RPMI8226 (cell line): ENCODE measurements around the gene EIF3L.

ENCODE experiments used
- DNase-seq: peaks from one replicate; pipeline ENCODE4 v3.0.0-alpha.2; 2015

EIF3L gene

DNA sequence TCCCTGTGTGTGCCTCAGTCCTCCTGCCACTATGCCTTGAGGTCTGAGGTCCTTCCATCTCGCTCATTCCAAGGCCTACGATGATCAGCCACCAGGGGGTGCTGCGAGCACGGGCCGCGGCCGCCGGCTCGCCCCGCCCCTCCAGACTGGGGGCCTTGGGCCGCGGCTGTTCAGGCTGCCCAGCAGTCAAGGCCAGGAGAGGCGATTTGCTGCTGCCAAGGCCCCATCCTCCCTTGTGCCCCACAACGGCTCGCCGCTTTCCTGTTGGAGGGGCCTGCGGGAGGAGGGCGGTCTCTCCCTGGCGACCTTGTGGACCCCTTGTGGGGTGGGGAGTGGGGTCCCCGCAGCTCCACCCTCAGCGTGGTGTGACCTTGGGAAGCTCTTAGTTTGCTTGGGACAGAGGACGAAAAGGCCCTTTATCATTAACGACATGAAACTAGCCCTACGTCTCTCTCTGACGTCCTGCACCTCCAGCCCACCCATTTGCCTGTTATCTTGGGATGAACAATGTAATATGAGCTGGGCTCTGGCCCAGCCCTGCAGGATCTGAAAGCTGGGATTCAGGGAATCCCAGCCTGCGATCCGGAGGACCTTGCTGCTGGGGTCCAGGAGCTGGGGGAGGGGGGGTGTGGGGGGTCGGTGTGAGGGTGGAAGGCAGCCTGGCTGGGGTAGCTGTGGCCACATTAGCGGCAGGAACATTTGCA, 31.4 kb upstream of the EIF3L start:
- DNase-seq = peak; percentile 86

DNA sequence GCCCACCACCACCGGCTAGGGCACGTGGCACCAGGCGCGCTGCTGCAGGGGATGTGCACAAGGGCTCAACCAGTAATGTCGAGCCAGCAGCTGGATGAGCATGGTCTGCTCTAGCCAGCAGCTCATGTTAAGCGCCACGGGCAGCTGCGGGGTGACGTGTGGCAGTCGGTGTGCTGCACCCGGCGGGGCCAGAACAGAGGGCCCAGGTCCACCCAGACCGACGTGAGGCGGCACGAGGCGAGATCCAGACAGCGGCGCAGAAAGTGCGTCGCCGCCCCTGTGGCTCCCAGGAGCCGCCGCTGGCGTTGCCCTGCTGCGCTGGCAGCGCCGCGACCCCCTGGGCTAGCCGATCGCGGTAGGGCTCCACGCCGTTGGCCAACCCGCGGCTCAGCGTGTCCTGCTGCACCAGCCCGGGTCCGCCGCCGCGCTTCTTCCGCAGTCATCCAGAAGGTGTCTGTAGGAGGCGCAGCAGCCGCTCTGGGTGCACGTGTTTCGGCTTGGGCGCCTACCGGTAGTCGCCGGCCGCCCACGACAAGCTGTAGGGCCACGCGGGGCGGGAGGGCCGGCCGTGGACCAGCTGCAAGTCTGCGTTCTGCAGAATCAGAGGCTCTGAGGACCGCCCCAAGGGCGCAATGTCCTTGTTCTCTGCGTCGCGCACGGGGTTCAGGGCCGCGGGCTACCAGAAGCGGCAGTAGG, 30.7 kb upstream of the EIF3L start:
- DNase-seq = peak; percentile 80

DNA sequence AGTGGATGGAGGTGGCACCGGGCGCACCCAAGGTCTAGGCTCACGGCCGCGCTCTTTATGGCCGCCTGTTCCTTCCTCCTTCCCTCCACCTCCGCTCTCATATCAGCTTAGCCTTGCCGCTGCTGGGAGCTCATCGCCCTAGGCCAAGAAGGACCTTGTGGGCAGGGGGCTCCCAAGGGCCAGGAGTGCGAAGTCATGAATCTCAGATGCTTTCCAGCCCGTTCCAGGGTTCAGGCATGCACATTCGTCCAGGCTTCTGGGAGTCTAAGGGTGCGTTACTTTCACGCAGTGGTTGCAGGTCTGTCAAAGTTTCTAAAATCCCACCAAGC, 30.1 kb upstream of the EIF3L start:
- DNase-seq = no peak

DNA sequence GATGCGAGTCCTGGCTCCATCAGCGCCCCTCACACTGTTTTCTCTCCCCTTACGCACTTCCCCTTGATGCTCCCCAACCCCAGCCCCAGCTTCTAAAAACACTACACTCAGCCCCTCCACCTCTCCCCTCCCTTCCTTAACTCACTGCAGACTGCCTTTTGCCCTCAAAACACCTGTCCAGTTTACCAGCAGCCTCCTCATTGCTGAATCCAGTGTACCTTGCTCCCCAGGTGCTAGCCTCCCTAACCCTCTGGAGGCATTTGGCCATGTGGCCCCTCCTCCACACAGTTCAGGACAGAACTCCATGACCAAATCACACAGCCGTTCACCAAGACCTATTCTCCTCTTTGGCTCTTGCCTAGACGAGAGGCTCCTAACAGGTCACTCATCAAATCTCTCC, 28.9 kb upstream of the EIF3L start:
- DNase-seq = no peak

DNA sequence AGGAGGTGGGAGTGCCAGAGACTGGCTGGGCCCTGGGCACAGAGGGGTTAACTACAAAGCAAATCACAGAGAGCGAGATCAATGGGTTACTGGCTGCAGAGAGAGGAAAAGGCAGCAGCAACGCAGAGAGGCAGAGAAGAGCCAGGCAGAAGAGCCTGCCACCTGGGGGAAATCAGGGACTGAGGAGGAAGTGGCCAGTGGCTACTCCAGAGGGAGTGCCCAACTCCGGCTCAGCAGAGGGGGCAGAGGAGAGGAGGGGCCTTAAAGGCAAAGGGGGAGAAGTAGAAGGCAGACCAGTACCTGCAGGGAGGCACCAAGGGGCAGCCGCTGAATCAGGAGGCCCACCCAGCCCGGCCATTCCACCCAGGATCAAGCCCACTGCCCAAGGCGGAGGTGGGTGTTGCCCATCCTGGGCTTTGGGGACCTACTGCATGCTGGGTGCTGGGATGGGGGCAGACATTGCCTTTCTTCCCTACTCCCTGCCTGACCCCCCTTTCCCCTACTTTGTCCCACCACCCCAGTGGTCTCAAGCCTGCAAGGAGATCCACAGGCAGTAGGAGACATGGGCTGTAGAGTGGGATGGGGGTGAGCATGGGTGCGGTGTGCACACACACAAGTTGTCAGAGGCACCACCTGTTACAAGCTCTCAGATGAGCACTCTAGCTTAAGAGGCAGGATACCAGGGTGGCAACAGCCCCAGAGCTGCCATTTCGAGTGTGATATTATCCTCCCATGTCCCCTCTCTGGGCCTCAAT, 27.0 kb upstream of the EIF3L start:
- no peak for DNase-seq

DNA sequence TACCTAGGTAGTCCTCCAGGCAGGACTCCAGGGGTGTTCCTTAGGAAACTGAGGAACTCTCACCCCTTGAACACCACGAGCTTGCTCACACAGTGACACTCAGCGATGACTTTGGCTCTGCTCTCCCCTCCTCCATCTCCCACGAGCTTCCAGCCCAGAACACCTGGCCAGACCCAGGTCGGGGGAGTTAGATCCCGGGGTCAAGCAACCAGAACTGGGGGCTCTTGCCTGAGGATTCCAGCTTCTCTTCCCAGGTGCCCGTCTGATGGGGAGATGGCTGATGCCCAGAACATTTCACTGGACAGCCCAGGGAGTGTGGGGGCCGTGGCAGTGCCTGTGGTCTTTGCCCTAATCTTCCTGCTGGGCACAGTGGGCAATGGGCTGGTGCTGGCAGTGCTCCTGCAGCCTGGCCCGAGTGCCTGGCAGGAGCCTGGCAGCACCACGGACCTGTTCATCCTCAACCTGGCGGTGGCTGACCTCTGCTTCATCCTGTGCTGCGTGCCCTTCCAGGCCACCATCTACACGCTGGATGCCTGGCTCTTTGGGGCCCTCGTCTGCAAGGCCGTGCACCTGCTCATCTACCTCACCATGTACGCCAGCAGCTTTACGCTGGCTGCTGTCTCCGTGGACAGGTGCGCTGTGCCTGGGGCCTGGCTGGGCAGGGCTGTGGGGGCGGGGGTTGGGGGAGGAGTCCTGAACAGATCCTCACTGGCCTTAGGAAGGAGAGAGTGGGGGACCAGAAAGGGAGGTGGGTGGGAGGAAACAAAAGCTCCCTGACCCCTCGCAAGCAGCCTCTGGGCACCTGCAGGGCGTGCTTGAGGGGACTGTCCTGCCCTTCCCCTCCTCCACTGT, 25.9 kb upstream of the EIF3L start, which contains the start of gene GALR3:
Gene GALR3 (plus strand): TSS at position 249 of the 852 bp plus-strand sequence. CDS start 25 bp downstream, at position 274.
- peak; percentile 26 for DNase-seq

DNA sequence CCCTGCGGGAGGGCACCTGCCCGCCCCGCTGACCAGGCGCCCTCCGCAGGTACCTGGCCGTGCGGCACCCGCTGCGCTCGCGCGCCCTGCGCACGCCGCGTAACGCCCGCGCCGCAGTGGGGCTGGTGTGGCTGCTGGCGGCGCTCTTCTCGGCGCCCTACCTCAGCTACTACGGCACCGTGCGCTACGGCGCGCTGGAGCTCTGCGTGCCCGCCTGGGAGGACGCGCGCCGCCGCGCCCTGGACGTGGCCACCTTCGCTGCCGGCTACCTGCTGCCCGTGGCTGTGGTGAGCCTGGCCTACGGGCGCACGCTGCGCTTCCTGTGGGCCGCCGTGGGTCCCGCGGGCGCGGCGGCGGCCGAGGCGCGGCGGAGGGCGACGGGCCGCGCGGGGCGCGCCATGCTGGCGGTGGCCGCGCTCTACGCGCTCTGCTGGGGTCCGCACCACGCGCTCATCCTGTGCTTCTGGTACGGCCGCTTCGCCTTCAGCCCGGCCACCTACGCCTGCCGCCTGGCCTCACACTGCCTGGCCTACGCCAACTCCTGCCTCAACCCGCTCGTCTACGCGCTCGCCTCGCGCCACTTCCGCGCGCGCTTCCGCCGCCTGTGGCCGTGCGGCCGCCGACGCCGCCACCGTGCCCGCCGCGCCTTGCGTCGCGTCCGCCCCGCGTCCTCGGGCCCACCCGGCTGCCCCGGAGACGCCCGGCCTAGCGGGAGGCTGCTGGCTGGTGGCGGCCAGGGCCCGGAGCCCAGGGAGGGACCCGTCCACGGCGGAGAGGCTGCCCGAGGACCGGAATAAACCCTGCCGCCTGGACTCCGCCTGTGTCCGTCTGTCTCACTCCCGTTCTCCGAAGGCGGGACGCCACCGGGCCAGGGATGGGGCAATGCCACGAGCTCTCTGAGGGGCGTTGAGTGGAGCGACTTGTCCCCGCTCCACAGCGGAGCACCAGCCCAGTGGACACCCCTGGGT, 24.3 kb upstream of the EIF3L start:
- peak; percentile 67 for DNase-seq

DNA sequence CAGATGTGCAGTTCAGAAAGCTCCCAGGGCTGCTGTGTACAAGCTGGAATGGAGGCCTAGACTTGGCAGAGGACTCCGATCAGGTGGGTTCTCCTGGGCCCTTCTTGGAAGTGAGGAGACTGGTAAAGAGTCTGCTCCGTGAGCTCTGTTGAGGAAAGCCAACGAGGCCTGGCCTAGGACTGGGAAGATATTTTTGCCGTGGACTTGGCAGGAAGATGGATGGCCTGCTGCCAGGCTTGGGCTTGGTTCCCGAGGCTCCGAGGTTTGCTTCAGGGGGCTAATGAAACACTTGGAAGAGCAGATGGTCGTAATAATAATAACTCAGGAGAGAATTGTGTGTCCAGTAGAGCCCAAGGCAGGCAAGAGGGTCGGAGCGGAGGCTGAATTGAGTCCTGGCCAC, 22.2 kb upstream of the EIF3L start:
- no peak for DNase-seq

DNA sequence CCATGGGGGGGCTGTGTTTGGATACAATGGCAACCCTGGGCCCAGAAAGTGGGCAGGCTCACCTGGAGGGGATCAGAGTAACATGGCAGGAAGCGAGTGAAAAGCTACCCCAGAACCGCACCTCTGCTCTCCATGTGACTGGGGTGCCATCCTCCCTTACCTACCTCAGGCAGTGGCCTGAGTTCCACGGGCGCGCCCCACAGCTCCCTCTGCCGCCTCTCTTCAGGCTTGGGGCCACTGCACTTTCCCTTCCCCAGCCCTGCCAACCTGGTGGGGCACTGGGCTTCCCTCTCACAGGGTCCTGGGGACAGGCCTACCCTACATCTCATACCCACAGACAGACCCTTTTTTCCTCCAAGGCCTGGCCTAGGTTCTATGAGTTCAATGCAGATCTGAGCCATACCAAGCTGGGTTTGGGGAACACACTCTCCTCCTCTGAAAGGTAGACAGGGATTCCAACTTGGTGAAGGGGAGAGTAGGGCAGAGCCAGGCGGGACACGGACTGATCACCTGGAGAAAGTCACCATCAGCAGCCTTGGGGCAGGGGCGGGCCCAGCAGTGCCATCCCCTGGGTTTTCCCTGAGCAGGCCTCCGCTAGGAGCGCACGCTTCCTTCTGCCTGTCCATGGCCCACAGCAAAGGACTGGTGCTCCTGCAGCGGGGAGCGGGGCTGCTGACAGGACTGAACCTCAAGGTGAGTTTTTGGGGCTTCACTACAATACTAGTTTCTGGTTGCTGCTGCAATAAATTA, 19.0 kb upstream of the EIF3L start:
- DNase-seq = no peak

DNA sequence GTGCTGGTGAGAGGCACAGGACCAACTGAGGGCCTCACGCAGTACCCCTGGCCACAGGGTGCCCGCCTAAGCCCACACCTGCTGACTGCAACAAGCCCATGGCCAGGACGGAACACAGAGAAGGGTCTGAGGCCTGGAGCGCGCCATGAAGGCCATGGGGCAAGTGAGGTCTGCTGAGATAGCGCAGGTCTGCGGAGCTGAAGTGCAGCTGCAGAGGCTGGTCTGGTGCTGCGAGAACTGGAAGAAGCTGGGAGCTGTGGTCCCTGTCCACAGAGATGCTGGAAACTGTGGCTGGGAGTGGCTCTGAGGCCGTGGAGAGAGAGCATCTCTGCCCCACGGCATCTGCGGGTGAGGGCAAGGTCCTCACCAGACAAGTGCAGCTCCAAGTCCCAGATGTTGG, 17.7 kb upstream of the EIF3L start:
- DNase-seq = no peak

DNA sequence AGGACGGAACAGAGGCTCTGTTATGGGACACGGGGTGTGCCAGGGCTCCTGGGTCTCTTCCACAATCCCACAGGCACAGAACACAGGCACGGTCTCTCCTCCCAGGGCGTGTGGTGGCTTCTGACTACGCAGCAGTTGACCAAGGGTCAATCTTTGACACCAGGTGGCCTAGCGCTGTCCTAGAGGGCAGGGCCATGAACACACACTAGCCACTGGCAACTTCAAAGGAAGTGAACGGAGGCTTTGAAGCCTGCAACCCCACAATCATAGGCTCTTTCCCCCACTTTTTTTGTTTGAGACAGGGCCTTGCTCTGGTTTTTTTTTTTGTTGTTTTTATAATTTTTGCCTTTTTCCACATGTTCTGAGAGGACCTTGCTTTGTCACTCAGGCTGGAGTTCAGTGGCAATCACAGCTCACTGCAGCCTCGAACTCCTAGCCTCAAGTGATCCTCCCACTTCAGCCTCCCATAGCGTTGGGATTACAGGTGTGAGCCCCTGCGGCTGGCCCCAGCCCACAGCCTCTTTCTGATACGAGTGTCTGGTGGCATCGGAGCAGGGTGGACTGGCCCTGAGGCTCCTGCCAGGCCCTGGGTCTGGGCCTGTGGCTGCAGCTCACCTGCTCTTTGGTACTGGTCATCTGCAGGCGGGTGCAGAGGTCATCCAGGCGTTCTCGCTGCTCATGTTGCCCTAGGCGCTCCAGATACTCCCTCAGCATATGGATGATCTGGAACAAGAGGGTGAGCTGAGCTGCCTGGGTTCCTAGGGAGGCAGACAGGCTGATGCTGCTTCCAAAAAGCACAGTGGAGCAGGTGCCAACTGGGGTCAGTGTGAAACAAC, 17.0 kb upstream of the EIF3L start:
- DNase-seq = no peak

DNA sequence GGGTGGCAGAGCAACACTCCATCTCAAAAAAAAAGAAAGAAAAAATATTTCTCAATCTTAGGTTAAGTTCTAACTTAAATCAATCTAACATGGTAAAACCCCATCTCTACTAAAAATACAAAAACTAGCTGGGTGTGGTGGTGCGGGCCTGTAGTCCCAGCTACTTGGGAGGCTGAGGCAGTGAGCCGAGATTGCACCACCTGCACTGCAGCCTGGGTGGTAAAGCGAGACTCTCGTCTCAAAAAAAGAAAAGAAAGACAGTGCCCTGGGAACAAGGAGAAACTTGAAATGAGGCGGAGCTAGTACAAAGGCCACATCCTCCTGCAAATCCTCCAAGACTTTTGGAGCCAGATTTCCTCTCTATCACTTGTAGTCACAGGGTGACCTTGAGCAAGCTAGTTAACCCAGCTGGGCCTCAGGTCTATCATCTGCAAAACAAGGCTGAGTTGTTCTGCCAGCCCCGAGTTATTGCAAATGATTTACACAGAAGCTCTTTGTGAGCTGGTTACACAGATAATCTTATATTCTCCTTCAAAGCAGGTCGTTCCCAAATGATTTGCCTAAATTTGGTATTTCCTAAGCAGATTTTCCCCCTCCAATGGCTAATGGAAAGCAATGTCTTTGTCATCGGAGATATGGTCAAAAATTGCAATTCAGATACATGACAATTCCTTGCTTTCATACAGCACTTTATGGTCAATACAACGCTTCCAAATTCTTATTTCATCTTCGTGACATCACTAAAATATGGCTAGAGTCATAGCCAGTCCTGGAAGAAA, 7.0 kb upstream of the EIF3L start:
- no peak for DNase-seq

DNA sequence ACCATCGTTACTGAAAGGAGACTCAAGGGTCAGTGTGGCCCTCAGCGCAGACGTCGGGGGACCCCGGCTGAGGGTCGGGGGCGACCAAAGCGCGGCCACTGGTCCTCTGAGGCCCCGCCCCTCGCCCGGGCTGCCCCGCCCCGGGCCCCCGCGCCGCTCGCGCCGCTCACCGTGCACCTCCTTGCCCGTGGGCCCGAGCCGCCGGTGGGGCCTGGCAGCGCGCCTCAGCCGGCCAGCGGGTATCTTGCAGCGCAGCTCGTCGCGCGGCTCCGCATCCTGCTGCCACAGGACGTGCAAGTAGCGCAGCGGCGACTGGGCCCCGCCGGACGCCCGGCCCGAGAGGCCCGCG, 5.5 kb upstream of the EIF3L start:
- DNase-seq = peak; percentile 65

DNA sequence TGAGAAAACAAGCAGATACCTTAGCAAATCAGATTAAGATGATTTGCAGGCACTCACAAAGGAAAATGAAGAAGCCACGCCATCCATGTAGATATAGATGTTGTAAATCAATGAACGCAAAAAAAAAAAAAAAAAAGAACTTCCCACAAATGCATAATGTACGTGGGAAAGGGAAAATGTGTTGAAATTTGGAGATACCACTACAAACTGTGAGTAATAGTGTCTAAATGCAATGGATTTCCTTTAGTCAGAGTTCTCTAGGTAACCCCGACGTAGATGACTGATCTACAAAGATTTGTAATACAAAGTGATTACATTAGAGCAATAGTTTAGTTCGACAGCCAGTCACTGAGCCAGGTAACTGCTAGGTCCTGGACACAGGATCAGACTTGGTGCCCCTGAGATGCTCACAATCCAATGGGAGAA, 4.3 kb upstream of the EIF3L start:
- no peak for DNase-seq

DNA sequence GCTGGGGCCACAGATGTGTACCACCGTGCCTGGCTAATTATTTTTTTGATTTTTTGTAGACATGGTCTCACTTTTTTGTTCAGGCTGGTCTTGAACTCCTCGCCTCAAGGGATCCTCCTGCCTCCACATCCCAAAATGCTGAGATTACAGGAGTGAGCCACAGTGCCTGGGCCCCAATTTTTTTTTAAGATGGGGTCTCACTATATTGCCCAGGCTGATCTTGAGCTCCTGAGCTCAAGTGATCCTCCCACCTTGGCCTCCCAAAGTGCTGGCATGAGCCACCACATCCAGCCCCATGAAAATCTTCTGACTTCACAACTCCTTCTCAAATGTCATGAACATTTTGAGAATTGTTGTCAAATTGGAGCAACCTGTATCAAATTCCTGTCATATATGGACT, 2.8 kb upstream of the EIF3L start:
- no peak for DNase-seq

DNA sequence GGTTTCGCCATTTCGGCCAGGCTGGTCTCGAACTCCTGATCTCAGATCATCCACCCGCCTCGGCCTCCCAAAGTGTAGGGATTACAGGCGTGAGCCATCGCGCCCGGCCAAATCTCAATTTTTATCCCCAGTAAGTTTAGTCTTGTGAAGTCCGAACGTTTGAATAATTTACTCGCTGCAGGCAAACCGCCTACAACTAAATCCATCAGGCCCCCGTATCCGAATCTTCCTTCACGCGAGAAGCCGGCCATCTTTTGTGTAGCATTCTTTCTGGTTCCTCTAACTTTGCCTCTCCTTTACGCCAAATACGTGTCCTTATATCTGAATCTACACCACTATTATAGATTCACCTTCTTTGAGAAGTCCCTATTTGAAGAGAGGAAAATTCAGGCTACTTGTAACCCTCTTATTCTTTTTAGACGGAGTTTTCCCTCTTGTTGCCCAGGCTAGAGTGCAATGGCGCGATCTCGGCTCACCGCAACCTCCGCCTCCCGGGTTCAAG, 581 bp upstream of the EIF3L start:
- DNase-seq = peak; percentile 49

DNA sequence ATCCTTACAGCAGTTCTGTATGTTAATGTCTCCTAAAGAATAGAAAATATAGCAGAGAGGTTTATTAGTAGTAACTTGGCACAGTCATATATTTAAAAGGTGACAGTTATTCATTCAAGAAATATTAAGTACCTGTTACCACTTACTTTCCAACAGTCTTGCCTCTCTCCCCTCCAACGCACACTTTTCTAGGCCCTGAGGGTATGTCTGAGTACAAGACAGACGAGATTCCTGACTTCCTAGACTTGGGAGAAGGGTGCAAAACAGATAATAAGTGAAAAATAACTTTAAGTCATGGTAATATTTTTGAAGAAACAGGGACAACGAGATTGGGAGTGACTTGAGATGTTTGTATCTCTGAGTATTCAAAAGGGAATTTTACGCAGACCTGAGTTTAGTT, 1.6 kb downstream of the EIF3L start:
- DNase-seq = no peak

DNA sequence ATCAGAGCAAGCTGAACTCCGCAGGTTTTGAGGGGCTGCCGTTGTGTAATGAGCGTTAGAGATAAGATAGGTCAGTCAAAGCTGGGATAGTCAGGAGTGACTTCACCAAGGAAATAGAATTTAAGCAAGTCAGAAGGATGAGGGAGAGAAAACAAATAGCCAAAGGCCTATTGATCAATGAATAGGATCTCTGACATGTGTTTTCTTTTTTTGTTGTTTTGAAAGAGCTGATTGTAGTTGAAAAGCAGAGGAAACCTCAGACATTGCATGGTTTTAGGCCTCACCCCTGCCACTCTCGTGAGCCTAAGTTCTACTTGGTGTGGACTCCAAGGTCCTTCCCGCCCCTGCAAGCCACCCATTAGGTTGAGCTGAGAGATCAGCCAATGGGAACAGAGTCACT, 3.2 kb downstream of the EIF3L start:
- no peak for DNase-seq

DNA sequence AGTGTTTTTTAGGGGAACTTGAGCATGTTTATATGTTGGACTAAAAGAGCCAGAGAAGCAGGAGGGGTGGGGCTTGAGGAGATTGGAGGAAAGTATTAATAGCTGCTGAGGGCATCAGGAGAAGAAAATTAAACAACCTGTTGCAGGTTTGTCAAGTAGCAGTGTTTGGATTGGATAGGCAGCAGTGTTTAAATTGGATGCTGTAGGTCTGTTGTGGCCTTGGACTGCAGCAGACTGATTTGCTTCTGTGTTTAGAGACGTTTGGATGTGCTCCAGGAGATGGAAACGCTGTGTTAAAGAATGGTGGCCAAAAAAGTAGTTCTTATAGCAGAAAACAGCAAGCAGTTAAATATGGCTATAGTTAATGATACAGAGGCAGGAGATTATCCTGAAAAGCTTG, 5.7 kb downstream of the EIF3L start:
- DNase-seq = no peak
